ENCODE results near the gene PPP1R2.

Gene PPP1R2

GRCh38 chr3:195546130-195546560 is 3.0 kb upstream of the PPP1R2 start (continued):
- TF ChIP-seq KLF7 (tag by site-specific recombination; IDR thresholded peaks at IDR 0.05; ENCODE audit: borderline replicate concordance) (no peak), ZNF629 (tag by site-specific recombination; IDR thresholded peaks at IDR 0.05) (peak; percentile 89), ZFP69B (tag by site-specific recombination; IDR thresholded peaks at IDR 0.05) (0 out of 2 replicates have a peak, but pooled peaks have one; percentile 21), ZNF561 (tag by site-specific recombination; IDR thresholded peaks at IDR 0.05; ENCODE audit: borderline replicate concordance) (no peak), OSR2 (tag by site-specific recombination; IDR thresholded peaks at IDR 0.05) (no peak), ZEB2 (tag by site-specific recombination; IDR thresholded peaks at IDR 0.05) (peak; percentile 42; the same call in 1 of the 2 replicates), ZBTB44 (tag by site-specific recombination; IDR thresholded peaks at IDR 0.05) (no peak), ZNF140 (tag by site-specific recombination; IDR thresholded peaks at IDR 0.05) (no peak), KLF17 (tag by site-specific recombination; IDR thresholded peaks at IDR 0.05) (no peak), ZNF175 (tag by site-specific recombination; IDR thresholded peaks at IDR 0.05) (no peak), REST (tag by site-specific recombination; IDR thresholded peaks at IDR 0.05) (peak; percentile 87), ZNF747 (tag by site-specific recombination; IDR thresholded peaks at IDR 0.05) (no peak), ZNF660 (tag by site-specific recombination; IDR thresholded peaks at IDR 0.05) (peak; percentile 76), ZNF677 (tag by site-specific recombination; IDR thresholded peaks at IDR 0.05) (no peak), ZNF335 (tag by site-specific recombination; conservative IDR thresholded peaks at IDR 0.05) (peak; percentile 25; the same call in 1 of the 2 replicates), ZNF398 (tag by site-specific recombination; IDR thresholded peaks at IDR 0.05) (no peak; the same call in 1 of the 2 replicates)

GRCh38 chr3:195544634-195545033 is 1.5 kb upstream of the PPP1R2 start:
- no peaks in the 10 kb centered on the region for H3K36me3 ChIP-seq (ENCODE audit: control insufficient read depth in 2 of 2, insufficient read depth in 1 of 2, low read length in 2 of 2)
- ChIA-PET CTCF (interaction anchor here (1.5 kb wide), 1 partner anchor 273 kb away, joined by 4 read pairs; the partner anchor contains the start of gene XXYLT1), POLR2A (interaction anchor here (0.6 kb wide), 1 partner anchor 16 kb away, joined by 3 read pairs; no protein-coding TSS in a partner anchor)
- H3K4me1 ChIP-seq (ENCODE audit: control insufficient read depth, insufficient read depth, low read length) = no peaks in the 10 kb centered on the region
- H3K9me3 ChIP-seq (ENCODE audit: control insufficient read depth, insufficient read depth, low read depth, low read length) = no peaks in the 10 kb centered on the region
- no peak overlapping the region for H3K27ac ChIP-seq (ENCODE audit: extremely low read depth, low read depth, low read length)
- no peak overlapping the region for H3K4me3 ChIP-seq (ENCODE audit: low read depth, low read length)
- TF ChIP-seq ZNF645 (tag by site-specific recombination; IDR thresholded peaks at IDR 0.05) (no peak), HIC1 (tag by site-specific recombination; IDR thresholded peaks at IDR 0.05) (no peak), ZNF843 (tag by site-specific recombination; IDR thresholded peaks at IDR 0.05) (no peak), ZNF529 (tag by site-specific recombination; IDR thresholded peaks at IDR 0.05; ENCODE audit: insufficient replicate concordance) (no peak), ZNF398 (tag by site-specific recombination; IDR thresholded peaks at IDR 0.05) (no peak), ZBTB26 (tag by site-specific recombination; optimal IDR thresholded peaks at IDR 0.05) (no peak)
